Eye (tissue), 1 donor: ENCODE data around the gene CSTB.
"Not testable (repeated sequence)": the region's sequence is repeated elsewhere in the genome, so short reads cannot be mapped to it uniquely, and the experiment has no call there.

Experiments used
- DNase-seq: peaks from one replicate; pipeline ENCODE4 v3.0.0-alpha.2; 2015

Gene CSTB

GRCh38 chr21:43775795-43776430, at the start of gene CSTB:
Gene CSTB (minus strand): TSS chr21:43776308. CDS start chr21:43776269, 39 bp downstream.
- peak; percentile 93 for DNase-seq

GRCh38 chr21:43825242-43825935, 49.3 kb upstream of the CSTB start:
- DNase-seq: no peak

DNA sequence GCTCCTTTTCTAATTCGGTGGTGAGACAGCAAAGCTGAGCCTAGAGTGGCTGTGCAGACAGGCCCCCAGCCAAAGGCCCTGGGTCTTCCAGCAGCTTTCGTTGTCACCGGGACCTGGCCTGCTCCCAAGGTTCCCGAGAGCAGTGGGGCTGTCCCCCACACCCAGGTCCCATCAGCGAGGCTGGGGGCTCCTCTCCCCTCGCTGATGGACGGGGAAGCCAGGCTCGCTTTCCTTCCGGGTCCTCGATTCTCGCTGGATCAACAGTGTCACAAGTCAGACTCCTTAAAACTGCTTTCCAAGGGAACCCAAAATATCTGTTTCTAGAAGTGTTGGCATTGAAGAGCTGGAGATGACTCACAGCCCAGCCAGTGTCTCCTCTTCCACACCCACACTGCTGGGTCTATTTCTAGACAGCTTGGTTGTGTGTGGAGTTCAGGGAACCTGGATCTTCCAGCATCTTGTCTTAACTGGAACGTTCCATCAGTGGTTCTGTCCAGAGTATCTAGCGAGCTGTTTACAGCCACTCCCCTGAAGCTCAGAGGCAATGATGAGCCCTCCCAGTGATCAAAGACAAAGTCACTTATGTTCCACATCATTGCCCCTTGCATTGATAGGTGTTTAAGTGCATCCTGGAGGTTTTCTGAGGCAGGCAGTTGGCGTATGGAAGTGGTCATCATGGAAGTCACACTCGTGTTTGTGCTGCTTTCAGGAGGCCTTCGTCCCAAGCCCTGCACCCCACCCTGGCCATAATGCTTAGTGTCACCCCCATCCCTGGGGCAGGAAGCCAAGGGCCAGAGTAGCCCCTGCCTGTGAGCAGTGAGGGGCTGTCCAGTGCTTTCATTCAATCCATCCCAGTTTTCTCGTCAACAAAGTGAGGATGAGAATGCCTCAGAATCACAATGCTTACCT, 48.5 kb upstream of the CSTB start:
- DNase-seq: no peak

DNA sequence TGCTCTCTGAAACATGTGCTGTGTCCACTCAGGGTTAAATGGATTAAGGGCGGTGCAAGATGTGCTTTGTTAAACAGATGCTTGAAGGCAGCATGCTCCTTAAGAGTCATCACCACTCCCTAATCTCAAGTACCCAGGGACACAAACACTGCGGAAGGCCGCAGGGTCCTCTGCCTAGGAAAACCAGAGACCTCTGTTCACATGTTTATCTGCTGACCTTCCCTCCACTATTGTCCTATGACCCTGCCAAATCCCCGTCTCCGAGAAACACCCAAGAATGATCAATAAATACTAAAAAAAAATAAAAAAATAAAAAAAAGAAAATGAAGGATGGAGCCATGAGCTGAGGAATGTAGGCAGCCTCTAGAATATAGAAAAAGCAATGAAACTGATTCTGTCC, 46.6 kb upstream of the CSTB start:
- not testable (repeated sequence) for DNase-seq

- DNase-seq: not testable (repeated sequence)
Observed at GRCh38 chr21:43822166-43822565, 46.1 kb upstream of the CSTB start.

- no peak for DNase-seq
Observed at GRCh38 chr21:43820466-43820865, 44.4 kb upstream of the CSTB start.

DNA sequence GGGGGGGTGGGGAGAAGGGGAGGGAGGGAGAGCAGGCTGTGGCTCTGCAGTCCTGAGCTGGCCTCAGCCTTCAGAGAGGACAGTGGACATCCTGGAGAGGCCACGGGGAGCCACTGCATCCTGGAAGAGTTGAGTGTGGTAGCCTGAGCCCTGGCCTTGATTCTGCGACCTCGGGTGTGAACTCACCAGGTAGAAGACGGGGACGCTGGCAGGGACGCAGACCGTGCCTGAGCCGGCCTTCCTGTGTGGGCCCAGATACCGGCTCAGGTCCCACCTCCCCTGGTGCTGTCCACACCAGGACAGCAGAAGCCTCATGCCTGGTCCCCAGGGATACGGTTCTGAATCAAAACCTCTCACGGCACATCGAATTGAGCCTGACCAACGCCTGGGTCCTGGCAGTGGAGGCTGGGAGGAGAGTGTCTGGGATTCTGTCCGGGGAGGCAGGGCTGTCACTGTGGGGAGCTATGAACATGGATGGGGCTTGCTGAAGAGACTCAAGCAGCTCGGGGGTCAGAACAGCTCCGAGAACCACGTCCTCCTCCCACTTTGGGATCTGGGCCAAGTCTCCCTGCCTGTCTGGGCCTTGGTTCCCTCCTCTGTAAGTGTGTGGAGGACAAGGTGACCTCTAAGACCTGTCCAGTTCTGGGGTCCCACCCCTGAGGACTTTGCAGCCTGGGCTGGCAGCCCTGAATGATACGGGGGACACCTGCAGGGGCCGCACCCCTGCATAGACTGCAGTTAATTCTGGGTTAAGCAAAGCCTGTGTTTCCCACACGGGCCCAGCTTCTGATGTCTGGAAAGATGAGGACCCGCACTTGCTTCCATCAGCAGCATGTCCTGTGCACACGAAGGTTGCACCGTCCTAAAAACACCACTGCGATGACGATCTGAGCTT, 43.6 kb upstream of the CSTB start:
- DNase-seq: no peak

- DNase-seq: no peak
Observed at GRCh38 chr21:43818685-43819084, 42.6 kb upstream of the CSTB start.

GRCh38 chr21:43817157-43818086, 41.3 kb upstream of the CSTB start:
- no peak for DNase-seq

GRCh38 chr21:43816611-43817071, 40.5 kb upstream of the CSTB start:
- DNase-seq: no peak

DNA sequence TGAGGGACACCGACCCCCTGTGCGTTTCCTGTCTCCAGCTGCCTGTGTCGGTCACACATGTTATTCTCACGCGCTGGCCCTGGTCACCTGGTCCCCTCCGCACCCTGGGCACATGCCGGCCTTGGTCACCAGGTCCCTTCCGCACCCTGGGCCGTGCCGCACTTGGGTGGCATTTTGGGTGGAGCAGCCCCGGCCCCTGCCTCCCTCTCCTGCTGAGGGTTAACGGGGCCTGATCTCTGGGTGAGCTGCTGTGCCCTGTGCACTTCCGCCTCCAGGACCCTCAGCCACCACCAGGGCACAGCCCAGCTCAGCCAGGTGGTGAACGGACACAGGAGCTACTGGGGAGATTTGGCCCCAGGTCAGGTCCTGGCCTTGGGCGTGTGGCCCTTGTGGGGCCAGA, 39.9 kb upstream of the CSTB start:
- no peak for DNase-seq

DNA sequence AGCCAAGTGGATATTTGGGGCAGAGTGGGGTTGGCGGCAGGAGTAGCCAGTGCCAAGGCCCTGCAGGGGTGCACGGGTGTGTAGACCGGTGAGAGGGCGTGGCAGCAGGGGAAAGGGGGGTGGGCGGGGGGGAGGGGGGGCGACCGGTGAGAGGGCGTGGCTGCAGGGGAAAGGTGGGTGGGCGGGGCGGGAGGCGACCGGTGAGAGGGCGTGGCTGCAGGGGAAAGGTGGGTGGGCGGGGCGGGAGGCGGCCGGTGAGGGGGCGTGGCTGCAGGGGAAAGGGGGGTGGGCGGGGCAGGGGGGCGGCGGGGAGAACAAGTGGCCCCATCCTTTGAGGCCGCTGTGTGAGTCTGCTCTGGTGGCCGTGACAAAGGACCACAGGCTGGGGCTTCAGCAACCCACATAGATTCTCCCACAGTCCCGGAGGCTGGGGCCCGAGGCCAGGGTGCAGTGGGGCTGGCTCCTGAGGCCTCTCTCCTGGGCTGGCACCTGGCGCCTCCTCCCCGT, 39.1 kb upstream of the CSTB start:
- DNase-seq: no peak

- peak; percentile 33 for DNase-seq
Observed at GRCh38 chr21:43814215-43815106, 38.4 kb upstream of the CSTB start.

- DNase-seq: no peak
Observed at GRCh38 chr21:43813656-43813980, 37.5 kb upstream of the CSTB start.

GRCh38 chr21:43812957-43813655, 37.0 kb upstream of the CSTB start:
- DNase-seq: no peak

GRCh38 chr21:43812139-43812821, 36.2 kb upstream of the CSTB start:
- no peak for DNase-seq

GRCh38 chr21:43811262-43812105, 35.4 kb upstream of the CSTB start:
- no peak for DNase-seq
